ENCODE measurements around the gene AP4M1.

AP4M1 gene

GRCh38 chr7:100119970-100120732 is 18.7 kb downstream of the AP4M1 start:
- TF ChIP-seq CTCF (IDR thresholded peaks at IDR 0.05; ENCODE audit: extremely low read depth, missing control alignments) = no peak
- DNase-seq (ENCODE audit: low spot score) = no peak

GRCh38 chr7:100120733-100121036 is 19.2 kb downstream of the AP4M1 start:
- DNase-seq (ENCODE audit: low spot score) = no peak
- no peak for TF ChIP-seq CTCF (IDR thresholded peaks at IDR 0.05; ENCODE audit: extremely low read depth, missing control alignments)

GRCh38 chr7:100122067-100122466 is 20.6 kb downstream of the AP4M1 start:
- TF ChIP-seq CTCF (IDR thresholded peaks at IDR 0.05; ENCODE audit: extremely low read depth, missing control alignments) = no peak
- no peak for DNase-seq (ENCODE audit: low spot score)

GRCh38 chr7:100122568-100122967 is 21.1 kb downstream of the AP4M1 start:
- DNase-seq (ENCODE audit: low spot score) = no peak
- TF ChIP-seq CTCF (IDR thresholded peaks at IDR 0.05; ENCODE audit: extremely low read depth, missing control alignments) = no peak

GRCh38 chr7:100124301-100125230 is 23.1 kb downstream of the AP4M1 start:
- no peak for TF ChIP-seq CTCF (IDR thresholded peaks at IDR 0.05; ENCODE audit: extremely low read depth, missing control alignments)
- no peak for DNase-seq (ENCODE audit: low spot score)

GRCh38 chr7:100126239-100126930 is 24.9 kb downstream of the AP4M1 start:
- DNase-seq (ENCODE audit: low spot score) = no peak
- no peak for TF ChIP-seq CTCF (IDR thresholded peaks at IDR 0.05; ENCODE audit: extremely low read depth, missing control alignments)

Data from GM20000 (cell line).